ENCODE results near the gene PRPF6. TPM values are rescaled to one million over a fixed set of nuclear protein-coding genes. Genes with fewer than 3 reads are reported as not detected.
A peak's percentile ranks its signal among the peaks of the same experiment; 100 is the strongest.

The PRPF6 gene
- total and polyA plus RNA-seq, 2 donors (not counting 1 experiment from before 2014, with no cell fraction given), result 31.7 to 82.9 TPM

- ChIA-PET CTCF (interaction anchor here (0.8 to 6.4 kb wide), 25 partner anchors 11 to 500 kb away, joined by 3 to 108 read pairs (median 6); partner anchors contain the start of genes LKAAEAR1, NPBWR2, OPRL1 and PCMTD2), POLR2A (interaction anchor here (0.5 to 1.6 kb wide), 8 partner anchors 9 to 1062 kb away, joined by 3 to 7 read pairs (median 4); partner anchors contain the start of genes OPRL1 and PRPF6)
- Histone ChIP-seq H3K4me2 (replicated peaks; ENCODE audit: low read depth, low read length, poor library complexity, severe bottlenecking) (peak overlapping the region; percentile 100), H3K27ac (ENCODE audit: low read length in 2 of 2) (no peak overlapping the region), H3K9ac (ENCODE audit: low read length) (peak overlapping the region; percentile 76), H3K27me3 (replicated peaks in 1 of 4; ENCODE audit: control extremely low read depth in 1 of 4, control insufficient read depth in 3 of 4, insufficient read depth in 4 of 4, low read length in 3 of 4) (peaks cover 0 to 23% (median 11%) of the 10 kb centered on the region in 4 experiments), H3K4me3 (ENCODE audit: control extremely low read depth in 1 of 5, extremely low read depth in 1 of 5, insufficient read depth in 1 of 5, low read depth in 2 of 5, low read length in 4 of 5) (peak overlapping the region in 3 of 5 experiments; percentile 64 to 85 (median 66)), H3K79me2 (ENCODE audit: control insufficient read depth, insufficient read depth, low read length) (no peaks in the 10 kb centered on the region), H3K4me1 (ENCODE audit: control insufficient read depth in 2 of 2, insufficient read depth in 2 of 2, low read length in 2 of 2) (peaks cover 31 to 32% of the 10 kb centered on the region in 2 donors), H3K9me3 (ENCODE audit: control extremely low read depth in 1 of 3, control insufficient read depth in 2 of 3, insufficient read depth in 1 of 3, low read length in 2 of 3) (peaks cover 0 to 3% (median 0%) of the 10 kb centered on the region in 3 donors), H2AFZ (ENCODE audit: insufficient read depth, low read depth, low read length, poor library complexity, severe bottlenecking) (peak overlapping the region; percentile 96), H3K36me3 (replicated peaks in 1 of 2; ENCODE audit: control extremely low read depth in 1 of 2, control insufficient read depth in 1 of 2, extremely low read depth in 1 of 2, insufficient read depth in 2 of 2, low read length in 1 of 2) (peaks cover 0 to 9% of the 10 kb centered on the region in 2 experiments), H4K20me1 (ENCODE audit: control insufficient read depth, insufficient read depth, low read length, poor library complexity, severe bottlenecking) (peaks cover 6% of the 10 kb centered on the region)
- WGBS (ENCODE audit: insufficient coverage), result 0% methylated on average over 29 of the region's 30 CpGs
- TF ChIP-seq EZH2 (IDR thresholded peaks at IDR 0.05; ENCODE audit: borderline replicate concordance, insufficient read depth, low read depth, low read length, poor library complexity, severe bottlenecking) (no peak), CTCF (IDR thresholded peaks at IDR 0.05) (no peak)
- no peak overlapping the region for H3K27ac Mint-ChIP-seq
- ATAC-seq (ENCODE audit: low read depth) (peak; percentile 13), DNase-seq (no peak)
- peaks cover 7% of the 10 kb centered on the region for H3K27me3 Mint-ChIP-seq
- intact Hi-C loops (cut with micrococcal nuclease), result loop anchor here (1.0 to 5.0 kb wide), 5 partner anchors 19 to 64 kb away; partner anchors contain the start of genes PRPF6 and TCEA2
- H3K4me3 Mint-ChIP-seq, result peak overlapping the region; percentile 61
- H3K9me3 Mint-ChIP-seq (ENCODE audit: insufficient read depth), result no peaks in the 10 kb centered on the region
- peaks cover 20% of the 10 kb centered on the region for H3K4me1 Mint-ChIP-seq
These were observed 57.3 kb downstream of the PRPF6 start for GRCh38 chr20:64038224-64038564.
